GM21619 (cell line): Measurements from ENCODE around the gene CAMTA1.

Experiments
- ATAC-seq: cut with Tn5 transposase; IDR thresholded peaks from one replicate; pipeline ENCODE4 v1.9.1; 2021; ENCODE audit not compliant: unreplicated experiment

The CAMTA1 gene

GRCh38 chr1:7572654-7573152, 787.4 kb downstream of the CAMTA1 start:
- no peak for ATAC-seq

- ATAC-seq: no peak
These were observed 788.2 kb downstream of the CAMTA1 start for GRCh38 chr1:7573481-7573880.

GRCh38 chr1:7574121-7575040, 789.1 kb downstream of the CAMTA1 start:
- no peak for ATAC-seq

GRCh38 chr1:7575041-7575400, 789.8 kb downstream of the CAMTA1 start:
- ATAC-seq: no peak

- ATAC-seq: no peak
These were observed 791.8 kb downstream of the CAMTA1 start for GRCh38 chr1:7576946-7577657.

- no peak for ATAC-seq
These were observed 793.0 kb downstream of the CAMTA1 start for GRCh38 chr1:7578206-7578605.

GRCh38 chr1:7579016-7579415, 793.8 kb downstream of the CAMTA1 start:
- no peak for ATAC-seq

- ATAC-seq: no peak
These were observed 794.9 kb downstream of the CAMTA1 start for GRCh38 chr1:7579831-7580804.

GRCh38 chr1:7580923-7581753, 795.9 kb downstream of the CAMTA1 start:
- no peak for ATAC-seq

GRCh38 chr1:7581754-7582459, 796.7 kb downstream of the CAMTA1 start:
- ATAC-seq: no peak

GRCh38 chr1:7582460-7582972, 797.3 kb downstream of the CAMTA1 start:
- ATAC-seq: no peak

- no peak for ATAC-seq
These were observed 798.2 kb downstream of the CAMTA1 start for GRCh38 chr1:7583291-7584096.

GRCh38 chr1:7584157-7584556, 798.9 kb downstream of the CAMTA1 start:
- no peak for ATAC-seq

- ATAC-seq: no peak
These were observed 799.4 kb downstream of the CAMTA1 start for GRCh38 chr1:7584643-7585042.

GRCh38 chr1:7585216-7585907, 800.1 kb downstream of the CAMTA1 start:
- no peak for ATAC-seq

- no peak for ATAC-seq
These were observed 801.0 kb downstream of the CAMTA1 start for GRCh38 chr1:7586031-7586941.
